Measurements from ENCODE around the gene TNNI3K.

Gene TNNI3K

DNA sequence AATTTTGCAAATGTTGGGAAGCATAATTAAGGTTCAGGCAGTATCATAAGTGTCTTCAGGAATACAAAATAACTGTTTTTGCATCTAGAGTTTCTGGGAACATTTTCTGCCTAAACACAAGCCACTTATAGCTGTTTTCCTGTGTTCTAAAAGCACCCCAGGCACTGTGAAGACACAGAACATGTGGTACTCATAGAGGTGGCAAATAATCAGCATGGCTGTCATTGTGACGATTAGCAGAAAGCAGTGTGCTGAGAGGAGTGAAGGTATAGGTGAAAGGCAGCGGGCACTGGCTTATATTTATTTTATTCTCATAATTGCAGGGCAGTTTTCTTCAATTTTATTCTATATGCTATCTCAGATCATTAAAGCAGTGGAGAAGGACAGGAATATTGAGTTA, 157.7 kb downstream of the TNNI3K start:
- no peak for DNase-seq (ENCODE audit: low read depth, low spot score)

DNA sequence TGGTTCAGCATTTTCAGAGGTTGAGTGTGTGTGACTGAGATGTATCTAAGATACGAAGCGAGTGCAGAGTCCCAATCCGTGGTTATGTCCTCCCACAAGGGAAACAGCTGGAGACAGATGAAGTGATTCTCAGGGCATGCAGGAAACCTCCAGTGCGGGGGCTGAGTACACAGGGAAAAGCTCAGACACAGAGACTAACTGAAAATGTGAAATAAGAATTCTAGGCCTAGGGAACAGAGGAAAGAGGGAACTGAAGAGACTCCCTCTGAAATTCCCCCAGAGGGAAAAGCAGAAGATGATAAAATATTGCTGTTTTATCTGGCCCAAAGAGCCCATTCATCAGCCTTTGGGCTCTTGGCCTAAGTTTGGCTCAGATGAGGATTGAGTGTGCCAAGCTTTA, 160.4 kb downstream of the TNNI3K start:
- DNase-seq (ENCODE audit: low read depth, low spot score): no peak

DNA sequence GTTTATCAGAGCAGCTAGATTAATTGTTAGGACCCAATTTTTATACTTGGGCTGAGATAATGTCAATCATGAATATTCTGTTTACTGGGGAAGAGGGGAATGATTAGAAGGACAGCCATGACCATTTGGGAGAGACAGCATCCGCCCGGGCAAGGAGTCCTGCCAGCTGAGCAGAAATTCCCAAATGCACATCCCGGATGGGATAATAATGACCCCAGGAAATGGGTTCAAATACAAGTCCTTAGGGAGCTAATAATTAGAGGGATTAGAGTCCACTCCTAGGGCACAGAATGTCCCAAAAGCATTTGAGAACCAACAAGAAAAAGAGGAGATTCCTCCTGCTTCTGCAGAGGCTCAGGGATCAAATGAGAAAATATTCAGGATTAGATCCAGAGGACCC, 161.3 kb downstream of the TNNI3K start:
- no peak for DNase-seq (ENCODE audit: low read depth, low spot score)

GRCh38 chr1:74396933-74397332, 161.7 kb downstream of the TNNI3K start:
- no peak for DNase-seq (ENCODE audit: low read depth, low spot score)

- DNase-seq (ENCODE audit: low read depth, low spot score): no peak
Measured at GRCh38 chr1:74399249-74399648, 164.1 kb downstream of the TNNI3K start.

DNA sequence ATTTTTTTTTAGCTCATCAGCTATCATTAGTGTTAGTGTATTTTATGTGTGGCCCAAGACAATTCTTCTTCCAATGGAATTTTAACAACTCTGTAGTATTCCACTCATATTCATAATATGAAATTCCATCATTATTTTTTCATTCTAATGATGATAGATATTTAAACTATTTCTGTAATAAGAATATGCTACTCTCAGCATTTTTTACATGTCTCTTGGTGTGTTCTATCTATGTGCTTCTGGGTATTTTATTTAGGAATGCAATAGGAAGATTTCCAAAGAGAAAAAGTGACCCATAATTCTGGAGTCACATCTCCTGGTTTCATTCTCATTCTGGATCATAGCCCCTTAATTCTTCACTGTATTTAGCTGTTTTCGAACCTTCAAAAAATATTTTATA, 167.7 kb downstream of the TNNI3K start:
- no peak for DNase-seq (ENCODE audit: low read depth, low spot score)

DNA sequence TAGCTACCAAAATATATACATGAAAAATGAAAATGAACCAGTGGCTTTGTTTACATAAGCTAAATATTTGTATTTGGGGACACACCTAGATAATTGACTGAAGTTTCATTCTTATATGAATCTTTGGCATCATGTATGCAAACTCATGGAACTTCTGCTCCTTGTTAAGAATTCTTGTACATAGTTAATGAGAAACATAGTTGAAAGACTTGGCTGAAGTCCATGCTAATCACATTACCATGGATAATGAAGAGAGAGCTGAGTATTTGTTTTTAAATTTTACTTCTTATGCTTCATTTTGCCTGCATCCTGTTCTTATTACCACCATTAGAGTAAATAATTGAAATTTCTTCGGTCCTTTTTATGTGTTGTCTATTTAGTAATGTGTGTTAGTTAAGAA, 168.4 kb downstream of the TNNI3K start:
- no peak for DNase-seq (ENCODE audit: low read depth, low spot score)

DNA sequence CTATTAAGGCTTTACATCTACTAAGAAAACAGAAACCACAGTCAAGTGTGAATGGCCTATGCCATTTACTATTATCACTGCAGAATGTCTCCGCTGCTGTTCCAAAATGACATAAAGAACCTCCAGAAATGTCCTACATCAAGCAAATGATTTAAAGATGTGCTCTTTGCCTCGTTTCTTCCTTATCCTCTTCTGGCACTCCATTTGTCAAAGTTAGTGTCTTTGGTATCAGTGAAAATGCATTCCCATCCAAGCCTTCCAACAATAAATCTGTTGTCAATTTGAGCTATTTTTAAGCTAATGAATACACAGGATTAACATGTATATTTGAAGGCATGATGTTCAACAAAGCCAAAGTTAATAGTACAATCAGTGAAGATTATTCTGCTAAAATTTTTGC, 171.6 kb downstream of the TNNI3K start:
- no peak for DNase-seq (ENCODE audit: low read depth, low spot score)

DNA sequence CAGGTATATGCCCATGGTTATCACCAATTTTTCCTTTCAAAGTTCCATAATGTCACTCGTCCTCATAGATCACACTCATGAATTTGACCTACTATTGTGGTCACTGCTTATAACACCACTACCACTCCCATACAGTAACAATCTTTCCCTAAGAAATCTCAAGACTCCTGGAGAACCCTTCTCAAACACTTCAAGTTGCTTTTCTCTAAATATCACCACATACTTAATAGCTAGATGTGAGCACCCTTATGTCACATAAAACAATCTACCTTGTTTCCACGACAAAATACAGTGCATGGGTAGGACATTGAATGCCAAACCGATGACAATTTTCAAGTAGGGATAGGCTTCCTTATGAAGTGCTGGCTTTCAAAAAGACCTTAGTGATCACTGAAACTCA, 172.7 kb downstream of the TNNI3K start:
- DNase-seq (ENCODE audit: low read depth, low spot score): no peak

GRCh38 chr1:74412244-74412643, 177.1 kb downstream of the TNNI3K start:
- DNase-seq (ENCODE audit: low read depth, low spot score): no peak

DNA sequence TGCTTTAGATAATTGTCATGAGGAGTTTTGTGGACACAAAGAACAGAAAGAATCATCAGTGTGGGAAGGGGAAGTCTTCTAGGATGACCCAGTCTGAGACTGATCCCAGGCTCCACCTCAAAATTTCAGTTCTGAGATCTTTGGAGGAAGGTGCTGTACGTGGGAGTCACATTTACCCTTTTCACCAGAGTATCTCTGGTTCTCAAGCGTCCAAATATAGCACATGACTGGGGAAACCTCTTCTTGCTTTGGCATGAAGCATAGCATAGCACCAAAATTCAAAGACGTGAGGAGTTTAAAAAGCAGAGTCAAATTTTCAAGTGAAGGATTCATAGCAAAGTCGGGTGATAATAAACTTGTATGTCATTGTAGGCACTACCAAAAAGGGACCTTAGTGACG, 180.7 kb downstream of the TNNI3K start:
- no peak for DNase-seq (ENCODE audit: low read depth, low spot score)

DNA sequence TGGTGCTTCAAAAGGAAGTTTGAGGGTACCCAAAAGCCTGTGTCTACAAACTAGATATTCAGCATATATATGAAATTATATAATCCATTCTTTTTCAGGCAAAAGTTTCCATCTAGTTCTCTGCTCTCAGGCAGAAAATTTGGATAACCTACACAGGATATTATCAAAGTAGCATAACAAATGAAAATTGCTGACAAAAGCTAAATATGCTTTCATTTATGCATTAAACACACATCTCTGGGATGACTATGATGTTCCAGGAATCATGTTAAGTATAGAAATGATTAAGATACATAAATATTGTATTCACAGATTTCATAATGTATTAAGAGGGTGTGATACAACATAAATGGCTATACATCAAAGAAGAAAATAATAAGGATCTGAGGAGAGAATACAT, 184.4 kb downstream of the TNNI3K start:
- no peak for DNase-seq (ENCODE audit: low read depth, low spot score)

DNA sequence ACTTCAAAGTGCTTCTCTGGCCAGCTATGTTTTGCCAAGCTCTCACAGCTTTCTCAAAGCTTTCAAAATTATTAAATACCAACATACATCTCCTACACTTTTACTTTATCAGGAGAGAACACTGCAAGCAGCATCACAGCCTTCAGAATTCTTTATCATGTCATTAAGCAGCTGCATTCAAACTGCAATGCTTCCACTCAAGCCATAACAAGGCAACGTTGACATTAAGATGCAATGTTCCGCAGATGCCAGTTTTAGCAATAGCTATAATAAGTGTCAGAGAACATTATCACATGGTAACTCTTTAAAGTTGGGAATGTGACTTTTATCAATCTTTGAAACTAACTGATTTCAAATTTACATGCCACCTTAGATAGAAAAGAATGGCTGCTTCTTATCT, 185.3 kb downstream of the TNNI3K start:
- DNase-seq (ENCODE audit: low read depth, low spot score): no peak

DNA sequence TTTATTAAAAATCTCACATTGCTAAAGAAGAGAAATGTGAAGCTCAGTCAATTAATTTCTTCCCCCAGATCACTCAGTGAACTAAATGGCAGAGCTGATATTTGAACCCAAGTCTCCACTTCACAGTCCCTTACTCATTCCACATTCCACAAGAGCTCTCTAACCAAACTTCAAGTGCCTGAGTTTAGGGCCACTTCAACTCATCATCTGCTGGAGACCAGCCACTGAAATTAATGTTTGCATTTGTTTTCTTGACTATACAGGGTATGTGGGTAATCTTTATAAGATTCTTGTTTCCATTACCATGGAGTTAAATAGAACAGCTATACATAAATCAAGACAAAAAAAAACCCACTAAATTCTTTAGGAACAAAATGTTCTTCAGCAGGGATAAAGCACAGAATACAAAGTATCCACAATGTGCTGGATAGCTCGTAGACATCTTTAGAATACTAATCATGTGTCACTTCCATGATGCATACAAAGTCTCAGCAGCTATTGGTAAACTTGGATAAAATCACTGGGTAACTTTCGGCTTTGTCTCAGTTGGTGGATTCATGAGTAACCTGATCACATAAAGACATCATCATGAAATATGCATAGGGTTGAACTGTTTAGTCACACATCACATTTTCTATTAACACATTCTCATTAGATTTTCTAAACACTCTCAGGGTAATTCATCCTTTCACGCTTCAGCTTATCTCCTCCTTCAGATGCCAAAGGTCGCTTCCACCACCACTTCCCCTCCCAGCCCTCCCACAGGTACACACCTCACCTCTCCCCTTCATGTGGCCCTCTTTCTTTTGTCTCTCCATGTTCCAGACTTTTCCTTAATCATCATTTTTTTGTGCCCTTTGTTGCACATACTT, 187.5 kb downstream of the TNNI3K start:
- no peak for DNase-seq (ENCODE audit: low read depth, low spot score)

- no peak for DNase-seq (ENCODE audit: low read depth, low spot score)
Measured at GRCh38 chr1:74423471-74423870, 188.3 kb downstream of the TNNI3K start.

- no peak for DNase-seq (ENCODE audit: low read depth, low spot score)
Measured at GRCh38 chr1:74425676-74426075, 190.5 kb downstream of the TNNI3K start.

DNA sequence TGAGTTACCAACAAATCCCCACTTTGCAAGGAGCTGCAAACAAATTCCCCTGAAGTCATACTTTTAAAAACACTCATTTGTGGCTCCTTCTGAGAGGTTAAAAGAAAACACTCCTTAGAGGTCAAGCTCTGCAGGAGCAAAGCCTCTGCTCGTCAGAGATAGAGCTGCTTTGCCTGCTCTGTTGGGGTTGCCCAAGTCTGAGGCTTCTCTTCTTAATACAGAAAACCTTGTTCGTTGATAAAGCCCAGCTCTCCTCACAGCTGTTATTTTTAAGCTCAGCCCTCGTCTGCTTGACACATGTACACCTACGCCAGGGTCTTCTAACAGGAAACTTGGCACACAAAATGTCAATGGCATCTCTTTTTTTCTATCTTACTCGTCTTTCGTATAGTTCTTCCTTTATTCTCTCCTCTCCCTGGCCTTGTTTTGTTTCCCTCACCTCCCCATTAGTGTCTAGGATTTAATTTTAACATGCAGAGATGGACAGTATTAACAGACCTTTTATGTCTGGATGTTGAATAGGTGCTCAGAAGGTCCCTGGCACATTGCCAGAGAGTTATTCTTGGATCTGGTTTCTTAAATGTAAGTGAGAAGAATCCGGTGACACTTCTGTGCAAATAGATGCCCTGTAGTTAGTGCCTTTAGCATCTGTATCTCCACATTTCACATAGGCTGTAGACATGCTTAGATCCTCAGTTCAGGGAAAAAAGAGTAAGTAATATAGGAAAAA, 191.2 kb downstream of the TNNI3K start:
- no peak for DNase-seq (ENCODE audit: low read depth, low spot score)

GRCh38 chr1:74427681-74428080, 192.5 kb downstream of the TNNI3K start:
- no peak for DNase-seq (ENCODE audit: low read depth, low spot score)

GRCh38 chr1:74429580-74429979, 194.4 kb downstream of the TNNI3K start:
- no peak for DNase-seq (ENCODE audit: low read depth, low spot score)

- no peak for DNase-seq (ENCODE audit: low read depth, low spot score)
Measured at GRCh38 chr1:74430342-74430934, 195.3 kb downstream of the TNNI3K start.

- no peak for DNase-seq (ENCODE audit: low read depth, low spot score)
Measured at GRCh38 chr1:74431531-74431930, 196.3 kb downstream of the TNNI3K start.

GRCh38 chr1:74432325-74432724, 197.1 kb downstream of the TNNI3K start:
- no peak for DNase-seq (ENCODE audit: low read depth, low spot score)

DNA sequence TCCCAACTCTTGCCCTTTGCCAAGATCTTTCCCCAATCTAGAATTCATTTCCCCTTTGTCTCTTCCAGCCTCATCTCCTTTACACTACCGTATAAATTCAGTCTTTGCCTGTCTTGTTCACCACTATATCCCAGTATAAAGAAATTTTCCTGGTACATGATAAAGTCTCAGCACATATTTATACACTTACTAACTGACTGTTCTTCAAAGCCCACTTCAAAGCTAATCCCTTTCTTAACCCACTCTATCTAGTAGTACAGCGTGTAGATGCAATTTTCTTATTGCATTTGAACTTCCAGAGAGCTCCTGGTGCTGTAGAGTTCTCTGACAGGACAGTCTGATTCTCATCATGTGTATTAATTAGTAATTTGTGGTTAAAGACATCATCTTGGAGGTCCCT, 199.1 kb downstream of the TNNI3K start:
- DNase-seq (ENCODE audit: low read depth, low spot score): no peak
